Measurements from ENCODE around the gene SLC43A2. TPM values are rescaled to one million over a fixed set of nuclear protein-coding genes. Genes with fewer than 3 reads are reported as not detected.

The SLC43A2 gene
- total and polyA plus RNA-seq, 3 donors from 2014 or later: 11.7 to 15.7 (median 12.4) TPM

DNA sequence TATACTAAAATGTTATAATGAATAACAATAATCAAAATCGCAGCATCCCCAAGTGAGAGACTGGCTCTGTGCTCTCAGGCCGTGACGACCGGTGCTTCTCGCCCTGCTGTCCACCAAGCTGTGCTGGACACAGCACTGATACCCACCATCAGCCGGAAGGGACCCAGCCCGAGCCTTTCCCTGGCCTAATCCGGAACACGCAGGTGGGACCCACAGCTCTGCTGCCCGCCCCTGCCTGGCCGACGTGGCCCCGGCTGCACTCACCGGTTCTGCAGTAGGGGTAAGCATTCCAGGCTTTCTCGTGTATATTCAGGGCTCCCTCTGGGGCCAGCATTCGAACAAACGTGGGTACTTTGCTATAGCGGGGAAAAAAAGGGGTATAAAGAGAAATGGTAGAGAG lies 80.6 kb downstream of the SLC43A2 start:
- intact Hi-C loops (cut with DNase I; ENCODE audit: low total_unique reads): no loop called here
- Histone ChIP-seq H3K27me3 (no peaks in the 10 kb centered on the region), H3K4me3 (no peak overlapping the region), H3K4me1 (no peaks in the 10 kb centered on the region), H3K36me3 (ENCODE audit: low read depth, missing control alignments) (no peaks in the 10 kb centered on the region), H3K27ac (no peak overlapping the region), H3K9me3 (no peaks in the 10 kb centered on the region)
- 94% methylated on average over 18 of the region's 18 CpGs for WGBS, 2 donors
- no peak for DNase-seq
- no peak for TF ChIP-seq POLR2A (IDR thresholded peaks at IDR 0.05)
- TF ChIP-seq, protein P1, sequence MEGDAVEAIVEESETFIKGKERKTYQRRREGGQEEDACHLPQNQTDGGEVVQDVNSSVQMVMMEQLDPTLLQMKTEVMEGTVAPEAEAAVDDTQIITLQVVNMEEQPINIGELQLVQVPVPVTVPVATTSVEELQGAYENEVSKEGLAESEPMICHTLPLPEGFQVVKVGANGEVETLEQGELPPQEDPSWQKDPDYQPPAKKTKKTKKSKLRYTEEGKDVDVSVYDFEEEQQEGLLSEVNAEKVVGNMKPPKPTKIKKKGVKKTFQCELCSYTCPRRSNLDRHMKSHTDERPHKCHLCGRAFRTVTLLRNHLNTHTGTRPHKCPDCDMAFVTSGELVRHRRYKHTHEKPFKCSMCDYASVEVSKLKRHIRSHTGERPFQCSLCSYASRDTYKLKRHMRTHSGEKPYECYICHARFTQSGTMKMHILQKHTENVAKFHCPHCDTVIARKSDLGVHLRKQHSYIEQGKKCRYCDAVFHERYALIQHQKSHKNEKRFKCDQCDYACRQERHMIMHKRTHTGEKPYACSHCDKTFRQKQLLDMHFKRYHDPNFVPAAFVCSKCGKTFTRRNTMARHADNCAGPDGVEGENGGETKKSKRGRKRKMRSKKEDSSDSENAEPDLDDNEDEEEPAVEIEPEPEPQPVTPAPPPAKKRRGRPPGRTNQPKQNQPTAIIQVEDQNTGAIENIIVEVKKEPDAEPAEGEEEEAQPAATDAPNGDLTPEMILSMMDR (IDR thresholded peaks at IDR 0.05): no peak

DNA sequence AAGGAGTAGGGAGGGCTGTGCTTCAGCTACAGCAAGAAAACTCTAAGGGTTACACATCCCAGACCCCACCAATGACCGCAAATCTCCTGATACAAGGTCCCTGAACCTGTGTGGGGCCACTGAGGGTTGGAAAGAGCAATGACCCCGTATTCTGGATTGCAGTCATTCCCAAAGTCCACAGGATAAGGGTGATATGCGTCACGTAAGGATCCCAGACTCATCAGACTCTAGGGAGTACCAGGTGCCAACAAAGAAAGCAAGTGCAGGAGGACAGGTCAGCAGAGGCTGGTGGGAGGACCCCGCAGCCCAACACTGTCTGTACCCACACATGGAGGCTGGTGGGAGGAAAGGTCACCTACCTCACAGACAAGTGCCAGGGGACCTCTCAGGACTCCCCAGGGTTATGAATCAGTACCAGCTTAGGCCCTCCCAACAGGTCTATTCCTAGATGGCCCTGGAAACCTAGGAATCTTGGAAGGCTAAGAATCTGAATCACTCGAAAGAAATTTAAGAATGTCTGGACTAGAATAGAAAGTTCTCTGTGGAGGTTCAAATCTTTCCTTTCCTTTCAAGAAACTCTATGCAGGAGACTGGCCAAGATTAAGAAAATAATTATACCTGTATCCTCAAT lies 82.2 kb downstream of the SLC43A2 start:
- 88 to 92% methylated on average over 5 to 6 of the region's 6 CpGs for WGBS, 2 donors
- H3K4me3 ChIP-seq: no peak overlapping the region
- no peaks in the 10 kb centered on the region for H3K36me3 ChIP-seq (ENCODE audit: low read depth, missing control alignments)
- H3K27ac ChIP-seq: no peak overlapping the region
- intact Hi-C loops (cut with DNase I; ENCODE audit: low total_unique reads): no loop called here
- no peaks in the 10 kb centered on the region for H3K4me1 ChIP-seq
- TF ChIP-seq, protein P1 (IDR thresholded peaks at IDR 0.05): no peak
- H3K9me3 ChIP-seq: no peaks in the 10 kb centered on the region
- no peak for DNase-seq
- no peaks in the 10 kb centered on the region for H3K27me3 ChIP-seq

DNA sequence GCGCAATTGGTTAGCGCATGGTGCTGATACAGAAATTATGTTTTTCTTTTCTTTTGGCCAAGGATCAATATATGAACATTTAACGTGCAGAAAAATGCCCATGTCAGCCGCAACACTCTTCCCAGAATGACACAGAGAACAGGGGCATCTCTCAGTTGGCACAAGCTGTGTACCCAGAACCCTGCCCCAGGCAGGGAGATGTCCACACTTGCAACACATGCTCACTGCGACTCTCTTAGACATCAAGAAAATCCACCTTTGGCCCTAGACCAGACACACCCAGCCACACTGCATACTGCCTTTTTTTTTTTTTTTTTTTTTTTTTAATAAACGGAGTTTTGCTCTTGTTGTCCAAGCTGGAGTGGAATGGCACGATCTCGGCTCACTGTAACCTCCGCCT lies 83.0 kb downstream of the SLC43A2 start:
- Histone ChIP-seq H3K4me1 (no peaks in the 10 kb centered on the region), H3K9me3 (no peaks in the 10 kb centered on the region), H3K36me3 (ENCODE audit: low read depth, missing control alignments) (no peaks in the 10 kb centered on the region), H3K27me3 (no peaks in the 10 kb centered on the region), H3K4me3 (no peak overlapping the region), H3K27ac (no peak overlapping the region)
- DNase-seq: no peak
- intact Hi-C loops (cut with DNase I; ENCODE audit: low total_unique reads): no loop called here
- no peak for TF ChIP-seq POLR2A (IDR thresholded peaks at IDR 0.05)
- WGBS, 2 donors: 84 to 95% methylated on average over 9 of the region's 9 CpGs

DNA sequence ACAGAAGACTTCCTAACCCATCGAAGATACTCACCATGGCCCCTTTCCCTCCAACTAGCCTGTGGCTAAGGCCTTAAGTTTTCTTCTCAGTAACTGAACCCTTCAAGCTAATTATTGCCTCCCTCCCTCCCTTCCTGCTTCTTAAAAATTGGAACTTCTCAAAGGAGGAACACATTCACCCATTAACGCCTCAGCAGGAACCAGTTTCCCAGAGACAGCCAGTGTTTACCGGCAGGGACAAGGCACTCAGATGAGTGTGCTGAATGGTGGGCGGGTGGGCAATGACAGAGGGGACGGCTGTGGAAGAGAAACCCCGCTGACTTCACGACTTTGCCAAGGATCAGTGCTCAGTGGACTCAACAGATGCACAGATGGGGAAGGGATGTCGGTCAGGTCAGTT lies 86.3 kb downstream of the SLC43A2 start:
- 83 to 85% methylated on average over 8 of the region's 8 CpGs for WGBS, 2 donors

DNA sequence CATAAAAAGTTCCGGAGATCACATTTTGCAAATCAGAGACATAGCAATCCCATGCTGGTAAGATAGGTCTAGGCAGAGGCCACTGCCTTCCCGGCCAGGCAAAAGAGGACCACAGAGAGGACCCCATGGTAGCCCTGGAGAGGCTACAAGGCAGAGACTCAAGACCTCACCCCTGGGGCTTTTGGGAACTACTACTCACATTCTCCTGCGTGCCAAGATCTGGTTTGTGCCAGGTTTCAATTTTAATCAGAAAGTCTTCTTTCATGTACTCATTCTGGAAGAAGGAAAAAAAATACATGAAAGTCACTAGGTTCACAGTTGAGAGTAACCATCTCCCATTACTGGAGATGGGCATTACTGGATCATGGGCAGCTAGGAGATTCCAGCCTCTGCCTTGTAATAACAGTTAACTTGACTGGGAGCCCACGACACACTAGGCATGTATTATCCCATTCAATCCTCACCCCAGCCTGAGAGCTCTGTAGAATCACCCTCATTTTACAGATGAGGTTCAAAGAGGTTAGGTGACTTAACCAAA lies 87.2 kb downstream of the SLC43A2 start:
- intact Hi-C loops (cut with DNase I; ENCODE audit: low total_unique reads): no loop called here
- TF ChIP-seq, protein P1 (IDR thresholded peaks at IDR 0.05): no peak
- TF ChIP-seq POLR2A (IDR thresholded peaks at IDR 0.05): no peak
- Histone ChIP-seq H3K36me3 (ENCODE audit: low read depth, missing control alignments) (no peaks in the 10 kb centered on the region), H3K4me1 (no peaks in the 10 kb centered on the region), H3K27me3 (no peaks in the 10 kb centered on the region), H3K9me3 (no peaks in the 10 kb centered on the region), H3K4me3 (no peak overlapping the region), H3K27ac (no peak overlapping the region)
- no peak for DNase-seq
- WGBS, 2 donors: 89 to 97% methylated on average over 4 of the region's 4 CpGs

More for the DNA sequence above, 86.3 kb downstream of the SLC43A2 start:
- TF ChIP-seq, protein P1 (IDR thresholded peaks at IDR 0.05): no peak
- no peak for TF ChIP-seq POLR2A (IDR thresholded peaks at IDR 0.05)
- Histone ChIP-seq H3K27me3 (no peaks in the 10 kb centered on the region), H3K4me3 (no peak overlapping the region), H3K36me3 (ENCODE audit: low read depth, missing control alignments) (no peaks in the 10 kb centered on the region), H3K4me1 (no peaks in the 10 kb centered on the region), H3K9me3 (no peaks in the 10 kb centered on the region), H3K27ac (no peak overlapping the region)
- intact Hi-C loops (cut with DNase I; ENCODE audit: low total_unique reads): no loop called here
- DNase-seq: no peak
